IMR-90 (cell line): ENCODE measurements around the gene NFYB. TPM values are rescaled to one million over a fixed set of nuclear protein-coding genes. Genes with fewer than 3 reads are reported as not detected.

Experiments used
- ATAC-seq: fragments of 200-7000 bp; cut with Tn5 transposase; 2 replicates; pipeline ENCODE4 v1.9.1; 2020; ENCODE audit warnings: low read depth, mild to moderate bottlenecking, moderate library complexity
- BruUV-seq: library from RNA; stranded (reverse); fragments of 400-500 nt; replicated peaks from 2 replicates; lab custom pipeline; 2021; lab: Mats Ljungman, UMichigan
- CTCF ChIA-PET: fragments of 300-600 bp; formaldehyde crosslinking; extraction: SDS; loops from one replicate; lab custom pipeline; 2021; ENCODE audit warnings: antibody characterized with exemption; lab: Yijun Ruan, JAX
- POLR2A ChIA-PET: fragments of 300-600 bp; sonication (Branson Sonifier 250); formaldehyde crosslinking; loops from one replicate; lab custom pipeline; 2022; ENCODE audit warnings: antibody characterized with exemption; ENCODE audit not compliant: unreplicated experiment; lab: Charles Lee
- DNase-seq: peaks from one replicate; pipeline ENCODE4 v3.0.0; 2013
- H2AFZ ChIP-seq: replicated peaks from 2 replicates; pipeline ENCODE3; 2013; ENCODE audit warnings: low read length, mild to moderate bottlenecking; ENCODE audit not compliant: poor library complexity
- H2AK5ac ChIP-seq: 2 replicates; pipeline ENCODE4 v1.6.1; 2013; ENCODE audit warnings: low read depth, low read length, inconsistent platforms
- H2AK9ac ChIP-seq: replicated peaks from 2 replicates; pipeline ENCODE3; 2013; ENCODE audit warnings: mild to moderate bottlenecking, low read depth, low read length, moderate library complexity; ENCODE audit not compliant: poor library complexity
- H2BK120ac ChIP-seq: 2 replicates; pipeline ENCODE4 v1.6.1; 2013; ENCODE audit warnings: low read depth, low read length, inconsistent platforms
- H2BK15ac ChIP-seq: 3 replicates; pipeline ENCODE4 v1.6.1; 2013; ENCODE audit warnings: low read depth, low read length, inconsistent platforms
- H2BK20ac ChIP-seq: 2 replicates; pipeline ENCODE4 v1.6.1; 2013; ENCODE audit warnings: low read depth, mild to moderate bottlenecking, inconsistent platforms, low read length, moderate library complexity
- H2BK5ac ChIP-seq: 2 replicates; pipeline ENCODE4 v1.6.1; 2013; ENCODE audit warnings: mild to moderate bottlenecking, low read depth, low read length, inconsistent platforms; ENCODE audit not compliant: poor library complexity, severe bottlenecking
- H3K14ac ChIP-seq: replicated peaks from 2 replicates; pipeline ENCODE4 v1.6.1; 2013; ENCODE audit warnings: low read depth, low read length, inconsistent platforms
- H3K18ac ChIP-seq: 2 replicates; pipeline ENCODE4 v1.6.1; 2013; ENCODE audit warnings: low read depth, low read length, control low read depth
- H3K23ac ChIP-seq: 2 replicates; pipeline ENCODE4 v1.6.1; 2013; ENCODE audit warnings: low read depth, low read length, inconsistent platforms
- H3K27ac ChIP-seq: 2 replicates; pipeline ENCODE4 v1.5.1; 2013; ENCODE audit warnings: mild to moderate bottlenecking, control low read depth, low read length; ENCODE audit not compliant: insufficient read depth
- H3K27me3 ChIP-seq: 2 replicates; pipeline ENCODE4 v1.6.1; 2013; ENCODE audit warnings: low read length; ENCODE audit not compliant: control insufficient read depth, insufficient read depth
- H3K36me3 ChIP-seq: 2 replicates; pipeline ENCODE4 v1.6.1; 2013; ENCODE audit warnings: low read length, mixed read lengths; ENCODE audit not compliant: control insufficient read depth, insufficient read depth
- H3K4ac ChIP-seq: 2 replicates; pipeline ENCODE4 v1.6.1; 2013; ENCODE audit warnings: low read depth, low read length, inconsistent platforms
- H3K4me1 ChIP-seq: 2 replicates; pipeline ENCODE4 v1.6.1; 2013; ENCODE audit warnings: low read length, mixed read lengths; ENCODE audit not compliant: control insufficient read depth, insufficient read depth
- H3K4me2 ChIP-seq: 2 replicates; pipeline ENCODE4 v1.6.1; 2013; ENCODE audit warnings: low read depth, mild to moderate bottlenecking, control low read depth, low read length, moderate library complexity
- H3K4me3 ChIP-seq: 2 replicates; pipeline ENCODE4 v1.5.1; 2013; ENCODE audit warnings: low read depth, mild to moderate bottlenecking, control low read depth, low read length, moderate library complexity; ENCODE audit not compliant: insufficient read depth
- H3K56ac ChIP-seq: 2 replicates; pipeline ENCODE4 v1.6.1; 2013; ENCODE audit warnings: low read length, inconsistent platforms; ENCODE audit not compliant: insufficient read depth; ENCODE audit errors: extremely low read depth
- H3K79me1 ChIP-seq, 2 experiments: 2 replicates each; pipeline ENCODE4 v1.6.1; 2013; ENCODE audit warnings: low read length in 2 of 2, inconsistent platforms in 1 of 2, low read depth in 1 of 2
- H3K9ac ChIP-seq: 2 replicates; pipeline ENCODE4 v1.6.1; 2013; ENCODE audit warnings: low read depth, low read length, control low read depth
- H3K9me1 ChIP-seq: 2 replicates; pipeline ENCODE4 v1.6.1; 2013; ENCODE audit warnings: low read length, inconsistent platforms; ENCODE audit not compliant: insufficient read depth
- H3K9me3 ChIP-seq: 2 replicates; pipeline ENCODE4 v1.6.1; 2013; ENCODE audit warnings: low read length; ENCODE audit not compliant: control insufficient read depth, insufficient read depth
- H4K20me1 ChIP-seq: 2 replicates; pipeline ENCODE4 v1.6.1; 2013; ENCODE audit warnings: low read length, inconsistent platforms; ENCODE audit not compliant: insufficient read depth
- H4K5ac ChIP-seq: 2 replicates; pipeline ENCODE4 v1.6.1; 2013; ENCODE audit warnings: mild to moderate bottlenecking, low read depth, low read length, control low read depth
- H4K8ac ChIP-seq, 2 experiments: 2 replicates each; pipeline ENCODE4 v1.6.1; 2013; ENCODE audit warnings: low read depth in 2 of 2, low read length in 2 of 2, control low read depth in 1 of 2, inconsistent platforms in 1 of 2
- H4K91ac ChIP-seq: 2 replicates; pipeline ENCODE4 v1.6.1; 2013; ENCODE audit warnings: low read depth, low read length, inconsistent platforms; ENCODE audit not compliant: insufficient read depth
- BHLHE40 ChIP-seq: fragments of 150-350 bp; IDR thresholded peaks from 2 replicates; pipeline ENCODE4 v1.6.1; 2016; ENCODE audit warnings: mild to moderate bottlenecking, low read depth, low read length
- CEBPB ChIP-seq: IDR thresholded peaks from 2 replicates; pipeline ENCODE4 v1.6.1; 2012; ENCODE audit warnings: low read depth, low read length, improper control_type of control experiment
- CTCF ChIP-seq: conservative IDR thresholded peaks from 2 replicates; pipeline ENCODE4 v1.5.1; 2012; ENCODE audit warnings: mild to moderate bottlenecking, low read depth, low read length, improper control_type of control experiment
- ELK1 ChIP-seq: fragments of 150-350 bp; IDR thresholded peaks from 2 replicates; pipeline ENCODE4 v1.6.1; 2016; ENCODE audit warnings: low read depth, mild to moderate bottlenecking, low read length, moderate library complexity, borderline replicate concordance
- MAFK ChIP-seq: IDR thresholded peaks from 2 replicates; pipeline ENCODE4 v1.6.1; 2012; ENCODE audit warnings: low read depth, low read length, improper control_type of control experiment
- MAZ ChIP-seq: IDR thresholded peaks from 2 replicates; pipeline ENCODE4 v1.6.1; 2012; ENCODE audit warnings: low read depth, mild to moderate bottlenecking, low read length, improper control_type of control experiment, moderate library complexity, borderline replicate concordance
- MXI1 ChIP-seq: IDR thresholded peaks from 2 replicates; pipeline ENCODE4 v1.6.1; 2012; ENCODE audit warnings: low read depth, mild to moderate bottlenecking, low read length, moderate library complexity, borderline replicate concordance
- NFE2L2 ChIP-seq: fragments of 150-350 bp; IDR thresholded peaks from 2 replicates; pipeline ENCODE4 v1.6.1; 2016; ENCODE audit warnings: low read depth, mild to moderate bottlenecking, low read length
- POLR2A ChIP-seq: IDR thresholded peaks from 2 replicates; pipeline ENCODE4 v1.6.1; 2012; ENCODE audit warnings: mild to moderate bottlenecking, low read depth, low read length
- SMC3 ChIP-seq: fragments of 150-350 bp; IDR thresholded peaks from 2 replicates; pipeline ENCODE4 v1.6.1; 2016; ENCODE audit warnings: low read depth, mild to moderate bottlenecking, antibody characterized with exemption, low read length, moderate library complexity
- WGBS, 2 experiments: methylation state at CpG; one replicate each; pipeline versions ENCODE4 v1.1.5 to v1.1.7; 2013; ENCODE audit warnings: missing lambda C conversion rate in 2 of 2; ENCODE audit not compliant: insufficient read length in 1 of 2; ENCODE audit errors: extremely low coverage in 2 of 2; 5-methylcytosine and 5-hydroxymethylcytosine counted together
- dilution Hi-C: fragments of 300-500 bp; cut with HindIII; formaldehyde crosslinking; loops from one replicate; pipeline ENCODE4 v1.14.3; 2018; ENCODE audit warnings: low sequenced_read_pairs; ENCODE audit not compliant: unreplicated experiment
- in situ Hi-C: fragments of 300-500 bp; cut with MboI; formaldehyde crosslinking; loops from 3 replicates; pipeline ENCODE4 v1.14.3; 2019; ENCODE audit warnings: low sequenced_read_pairs, inconsistent platforms, mixed read lengths
- intact Hi-C: fragments of 100-400 bp; cut with micrococcal nuclease; formaldehyde crosslinking; loops from 2 replicates; pipeline ENCODE4 v1.10.0; 2022
- polyA plus RNA-seq, 3 experiments: library from polyadenylated mRNA; depleted of rRNA; stranded (reverse); fragments of >200 nt; gene quantifications; 2 replicates each; pipeline ENCODE4 v1.2.3, GENCODE V29; 2012; ENCODE audit warnings: low replicate concordance in 1 of 3
- total RNA-seq: library from RNA; depleted of rRNA; stranded (reverse); fragments of >200 nt; gene quantifications from 2 replicates; pipeline ENCODE4 v1.2.3, GENCODE V29; 2012

NFYB gene
- total and polyA plus RNA-seq, 2 of the 4 experiments (the other 2 are of a cell fraction): 22.2 to 28.4 TPM

- H4K8ac ChIP-seq: peak overlapping the region; percentile 60 to 61; a peak in 3 of 4 replicates
- peak overlapping the region; percentile 80 for H2AK9ac ChIP-seq
- no peak overlapping the region for H3K4me2 ChIP-seq
- 24% methylated on average over 3 of the region's 4 CpGs; no CpG with 5 or more reads in 1 of the 2 experiments for WGBS, 2 experiments
- peaks cover 24% of the 10 kb centered on the region for H3K9me1 ChIP-seq
- H2BK20ac ChIP-seq: peak overlapping the region; percentile 92
- CTCF ChIA-PET: no interaction called here
- peaks cover 13% of the 10 kb centered on the region for H3K9me3 ChIP-seq
- H3K23ac ChIP-seq: peak overlapping the region; percentile 67; the same call in 1 of the 2 replicates
- no peaks in the 10 kb centered on the region for H3K27me3 ChIP-seq
- DNase-seq (peak; percentile 67), ATAC-seq (no peak)
- no peak for TF ChIP-seq CEBPB
- no peak for TF ChIP-seq MXI1
- TF ChIP-seq BHLHE40: no peak
- TF ChIP-seq MAZ: no peak
- TF ChIP-seq NFE2L2: no peak
- no peak for TF ChIP-seq MAFK
- TF ChIP-seq ELK1: no peak
- TF ChIP-seq CTCF: no peak
- TF ChIP-seq SMC3: no peak
- TF ChIP-seq POLR2A: no peak
- peak overlapping the region; percentile 79 for H4K5ac ChIP-seq
- H4K20me1 ChIP-seq: no peaks in the 10 kb centered on the region
- peaks cover 27% of the 10 kb centered on the region for H3K4me1 ChIP-seq
- no peaks in the 10 kb centered on the region for H3K36me3 ChIP-seq
- H2AFZ ChIP-seq: peak overlapping the region; percentile 55
- H3K4ac ChIP-seq: peak overlapping the region; percentile 90
- peaks cover 0 to 3% of the 10 kb centered on the region in 2 experiments; a peak in 1 of 4 replicates for H3K79me1 ChIP-seq
- POLR2A ChIA-PET: no interaction called here
- peak overlapping the region; percentile 87 for H3K18ac ChIP-seq
- H2BK15ac ChIP-seq: peak overlapping the region; percentile 59
- H3K56ac ChIP-seq: peak overlapping the region; percentile 14; the same call in 1 of the 2 replicates
- H2BK120ac ChIP-seq: peak overlapping the region; percentile 93
- peak overlapping the region; percentile 90 for H4K91ac ChIP-seq
- peak overlapping the region; percentile 86 for H3K14ac ChIP-seq
- in situ Hi-C loops (loop anchor here (25.0 kb wide), 1 partner anchor 881 kb away; no protein-coding TSS in a partner anchor), dilution Hi-C loops (no loop called here), intact Hi-C loops (loop anchor here (10.0 kb wide), 1 partner anchor 127 kb away; the partner anchor contains the start of gene GLT8D2)
- H3K9ac ChIP-seq: no peak overlapping the region
- H3K27ac ChIP-seq: peak overlapping the region; percentile 76; the same call in 1 of the 2 replicates
- H2AK5ac ChIP-seq: peak overlapping the region; percentile 57; the same call in 1 of the 2 replicates
- no TSS peak for BruUV-seq
- peak overlapping the region; percentile 86 for H2BK5ac ChIP-seq
- no peak overlapping the region for H3K4me3 ChIP-seq
These were observed 43.3 kb upstream of the NFYB start for GRCh38 chr12:104181313-104181712.
